PC-3 (cell line): ENCODE measurements around the gene FADD. TPM values are rescaled to one million over a fixed set of nuclear protein-coding genes. Genes with fewer than 3 reads are reported as not detected.

Source experiments
- ATAC-seq: fragments of 200-7000 bp; cut with Tn5 transposase; 2 replicates; pipeline ENCODE4 v1.9.1; 2020; ENCODE audit warnings: mild to moderate bottlenecking, moderate library complexity
- BruUV-seq: library from RNA; stranded (reverse); fragments of 400-500 nt; replicated peaks from 2 replicates; lab custom pipeline; 2021; lab: Mats Ljungman, UMichigan
- CTCF ChIA-PET: fragments of 300-600 bp; sonication (Branson Sonifier 250); formaldehyde crosslinking; loops from one replicate; lab custom pipeline; 2022; ENCODE audit warnings: antibody characterized with exemption; lab: Charles Lee
- POLR2A ChIA-PET: fragments of 300-600 bp; sonication (Branson Sonifier 250); formaldehyde crosslinking; loops from one replicate; lab custom pipeline; 2022; ENCODE audit warnings: antibody characterized with exemption; ENCODE audit not compliant: unreplicated experiment; lab: Charles Lee
- DNase-seq: peaks from one replicate; pipeline ENCODE4 v3.0.0-alpha.2; 2015
- H2AFZ ChIP-seq: fragments of 300-600 bp; sonication (generic); 2 replicates; pipeline ENCODE4 v1.6.0; 2016; ENCODE audit warnings: antibody characterized with exemption, low read length
- H3F3A ChIP-seq: fragments of 300-600 bp; sonication (generic); one replicate; pipeline ENCODE4 v1.6.0; 2017; ENCODE audit warnings: antibody characterized with exemption, low read length, control low read depth, mild to moderate bottlenecking; ENCODE audit not compliant: unreplicated experiment
- H3K27ac ChIP-seq: fragments of 300-600 bp; sonication (generic); 2 replicates; pipeline ENCODE4 v1.5.1; 2016; ENCODE audit warnings: mild to moderate bottlenecking, low read length
- H3K27me3 ChIP-seq: fragments of 300-600 bp; sonication (generic); 2 replicates; pipeline ENCODE4 v1.6.1; 2016; ENCODE audit warnings: low read length, mixed read lengths
- H3K36me3 ChIP-seq: fragments of 300-600 bp; sonication (generic); 2 replicates; pipeline ENCODE4 v1.6.1; 2016; ENCODE audit warnings: low read depth, mixed run types, low read length, mixed read lengths
- H3K4me1 ChIP-seq: fragments of 300-600 bp; sonication (generic); 2 replicates; pipeline ENCODE4 v1.5.1; 2016; ENCODE audit warnings: low read length; ENCODE audit not compliant: insufficient read depth
- H3K4me2 ChIP-seq: fragments of 300-600 bp; sonication (generic); 2 replicates; pipeline ENCODE4 v1.6.0; 2016; ENCODE audit warnings: low read length
- H3K4me3 ChIP-seq: fragments of 300-600 bp; sonication (generic); 2 replicates; pipeline ENCODE4 v1.5.1; 2016; ENCODE audit warnings: mild to moderate bottlenecking, low read length, mixed read lengths
- H3K79me2 ChIP-seq: fragments of 300-600 bp; sonication (generic); 2 replicates; pipeline ENCODE4 v1.6.1; 2017; ENCODE audit warnings: low read length, mixed read lengths
- H3K9ac ChIP-seq: fragments of 300-600 bp; sonication (generic); 2 replicates; pipeline ENCODE4 v1.6.0; 2016; ENCODE audit warnings: mild to moderate bottlenecking, low read length
- H3K9me2 ChIP-seq: fragments of 300-600 bp; sonication (generic); replicated peaks from 2 replicates; pipeline ENCODE4 v1.6.1; 2016; ENCODE audit warnings: mixed run types, low read length, mixed read lengths
- H3K9me3 ChIP-seq: fragments of 300-600 bp; sonication (generic); 2 replicates; pipeline ENCODE4 v1.6.1; 2016; ENCODE audit warnings: low read length, mixed read lengths
- H4K20me1 ChIP-seq: fragments of 300-600 bp; sonication (generic); 2 replicates; pipeline ENCODE4 v1.6.1; 2016; ENCODE audit warnings: low read length, mixed read lengths
- CTCF ChIP-seq: fragments of 300-600 bp; sonication (generic); conservative IDR thresholded peaks from 2 replicates; pipeline ENCODE4 v1.5.1; 2017; ENCODE audit warnings: antibody characterized with exemption, low read depth, mild to moderate bottlenecking, low read length
- EZH2 ChIP-seq: fragments of 300-600 bp; sonication (generic); IDR thresholded peaks from one replicate; pipeline ENCODE4 v1.6.1; 2017; ENCODE audit warnings: antibody characterized with exemption, mild to moderate bottlenecking, low read length; ENCODE audit not compliant: unreplicated experiment
- EZH2phosphoT487 ChIP-seq: fragments of 300-600 bp; sonication (generic); IDR thresholded peaks from 2 replicates; pipeline ENCODE4 v1.6.1; 2018; ENCODE audit warnings: mild to moderate bottlenecking, antibody characterized with exemption, low read length, borderline replicate concordance
- intact Hi-C: fragments of 100-400 bp; cut with micrococcal nuclease; formaldehyde crosslinking; loops from 2 replicates; pipeline ENCODE4 v1.9.0; 2023
- total RNA-seq: library from RNA; depleted of rRNA; stranded (reverse); fragments of >200 nt; gene quantifications from 2 replicates; pipeline ENCODE4 v1.2.3, GENCODE V29; 2014

FADD gene
- total RNA-seq, 1 experiment from 2014 or later, result 79.5 TPM

GRCh38 chr11:70191495-70192140 is 11.5 kb upstream of the FADD start:
- Histone ChIP-seq H3K27ac (no peak overlapping the region), H3F3A (peaks cover 14% of the 10 kb centered on the region), H3K9ac (no peak overlapping the region), H3K36me3 (peaks cover 14% of the 10 kb centered on the region; the same call in 1 of the 2 replicates), H3K9me3 (no peaks in the 10 kb centered on the region), H3K79me2 (no peaks in the 10 kb centered on the region), H2AFZ (peak overlapping the region; percentile 10; the same call in 1 of the 2 replicates), H3K4me3 (no peak overlapping the region), H3K27me3 (no peaks in the 10 kb centered on the region), H3K4me2 (no peak overlapping the region), H4K20me1 (no peaks in the 10 kb centered on the region), H3K4me1 (peaks cover 8% of the 10 kb centered on the region; the same call in 1 of the 2 replicates), H3K9me2 (no peaks in the 10 kb centered on the region)
- DNase-seq (peak; percentile 84), ATAC-seq (peak; percentile 80)
- TF ChIP-seq EZH2phosphoT487, result no peak
- no peak for TF ChIP-seq EZH2
- peak; percentile 98 for TF ChIP-seq CTCF
- no TSS peak for BruUV-seq
- CTCF ChIA-PET, result interaction anchor here (0.5 to 0.6 kb wide), 2 partner anchors 72 to 276 kb away, joined by 3 read pairs; no protein-coding TSS in a partner anchor
- intact Hi-C loops, result loop anchor here (1.0 to 10.0 kb wide), 3 partner anchors 107 to 276 kb away; no protein-coding TSS in a partner anchor
- POLR2A ChIA-PET, result no interaction called here

- BruUV-seq, result no TSS peak
- intact Hi-C loops, result loop anchor here (10.0 kb wide), 2 partner anchors 108 to 248 kb away; no protein-coding TSS in a partner anchor
These were observed 10.3 kb upstream of the FADD start for GRCh38 chr11:70192666-70193410.

More at GRCh38 chr11:70192666-70193410, 10.3 kb upstream of the FADD start:
- H3K27me3 ChIP-seq, result no peaks in the 10 kb centered on the region
- peaks cover 8% of the 10 kb centered on the region; the same call in 1 of the 2 replicates for H3K4me1 ChIP-seq
- TF ChIP-seq CTCF, result no peak
- no peak for TF ChIP-seq EZH2phosphoT487
- no peak for TF ChIP-seq EZH2
- no peaks in the 10 kb centered on the region for H3K79me2 ChIP-seq
- H3K9ac ChIP-seq, result no peak overlapping the region
- no peak overlapping the region for H2AFZ ChIP-seq
- ATAC-seq (no peak), DNase-seq (no peak)
- no peak overlapping the region for H3K4me2 ChIP-seq
- no peak overlapping the region for H3K27ac ChIP-seq
- H3F3A ChIP-seq, result peaks cover 14% of the 10 kb centered on the region
- H3K9me2 ChIP-seq, result no peaks in the 10 kb centered on the region
- ChIA-PET POLR2A (no interaction called here), CTCF (no interaction called here)
- H3K4me3 ChIP-seq, result no peak overlapping the region
- H3K36me3 ChIP-seq, result peaks cover 5% of the 10 kb centered on the region; the same call in 1 of the 2 replicates
- H4K20me1 ChIP-seq, result no peaks in the 10 kb centered on the region
- H3K9me3 ChIP-seq, result no peaks in the 10 kb centered on the region
